GM23338 (cell line): Measurements from ENCODE around the gene TMEM8B. TPM values are rescaled to one million over a fixed set of nuclear protein-coding genes. Genes with fewer than 3 reads are reported as not detected.

Experiments used
- ATAC-seq: fragments of 200-7000 bp; cut with Tn5 transposase; 3 replicates; pipeline ENCODE4 v1.9.1; 2020
- DNase-seq: peaks from one replicate; pipeline ENCODE4 v3.0.0-alpha.2; 2015; ENCODE audit warnings: low spot score
- H2AFZ ChIP-seq: fragments of 200-600 bp; sonication (generic); 2 replicates; pipeline ENCODE4 v1.8.0; 2016; ENCODE audit warnings: antibody characterized with exemption, mild to moderate bottlenecking, moderate library complexity
- H3F3A ChIP-seq: fragments of 200-600 bp; sonication (generic); replicated peaks from 2 replicates; pipeline ENCODE4 v1.8.0; 2017; ENCODE audit warnings: antibody characterized with exemption, mixed run types, low read depth
- H3K27ac ChIP-seq: fragments of 200-600 bp; sonication (generic); 2 replicates; pipeline ENCODE4 v1.6.1; 2016; ENCODE audit warnings: low read depth
- H3K27me3 ChIP-seq: fragments of 200-600 bp; sonication (generic); 2 replicates; pipeline ENCODE4 v1.8.0; 2016; ENCODE audit warnings: mild to moderate bottlenecking, mixed run types, moderate library complexity; ENCODE audit not compliant: insufficient read depth
- H3K36me3 ChIP-seq: fragments of 200-600 bp; sonication (generic); 2 replicates; pipeline ENCODE4 v1.8.0; 2016; ENCODE audit warnings: mild to moderate bottlenecking; ENCODE audit not compliant: insufficient read depth
- H3K4me1 ChIP-seq: fragments of 200-600 bp; sonication (generic); 2 replicates; pipeline ENCODE4 v1.8.0; 2016; ENCODE audit warnings: mild to moderate bottlenecking, moderate library complexity; ENCODE audit not compliant: insufficient read depth
- H3K4me2 ChIP-seq: fragments of 200-600 bp; sonication (generic); 2 replicates; pipeline ENCODE4 v1.7.1; 2017; ENCODE audit warnings: mixed run types
- H3K4me3 ChIP-seq: fragments of 200-600 bp; sonication (generic); 2 replicates; pipeline ENCODE4 v1.6.1; 2016; ENCODE audit warnings: mixed run types
- H3K79me2 ChIP-seq: fragments of 200-600 bp; sonication (generic); replicated peaks from 2 replicates; pipeline ENCODE4 v1.8.0; 2017; ENCODE audit warnings: mild to moderate bottlenecking; ENCODE audit not compliant: insufficient read depth
- H3K9me2 ChIP-seq: fragments of 200-600 bp; sonication (generic); 2 replicates; pipeline ENCODE4 v1.8.0; 2017; ENCODE audit not compliant: insufficient read depth
- H4K20me1 ChIP-seq: fragments of 200-600 bp; sonication (generic); replicated peaks from 2 replicates; pipeline ENCODE4 v1.8.0; 2017; ENCODE audit warnings: mild to moderate bottlenecking; ENCODE audit not compliant: insufficient read depth
- H3K27ac Mint-ChIP-seq: 2 replicates; pipeline ENCODE4 v1.8.0; 2020; ENCODE audit warnings: inconsistent platforms, mild to moderate bottlenecking, moderate library complexity, mixed read lengths
- H3K27me3 Mint-ChIP-seq: 3 replicates; pipeline ENCODE4 v1.8.0; 2022; ENCODE audit warnings: low read depth, mild to moderate bottlenecking, moderate library complexity, mixed read lengths, inconsistent platforms; ENCODE audit not compliant: insufficient read depth, poor library complexity
- H3K36me3 Mint-ChIP-seq: 3 replicates; pipeline ENCODE4 v1.8.0; 2021; ENCODE audit warnings: low read depth, mild to moderate bottlenecking, inconsistent platforms, moderate library complexity, mixed read lengths
- H3K4me1 Mint-ChIP-seq: 3 replicates; pipeline ENCODE4 v1.8.0; 2020; ENCODE audit warnings: mild to moderate bottlenecking, inconsistent platforms, mixed read lengths
- H3K4me3 Mint-ChIP-seq: 3 replicates; pipeline ENCODE4 v1.8.0; 2021; ENCODE audit warnings: moderate library complexity, mild to moderate bottlenecking, inconsistent platforms, mixed read lengths
- H3K9me3 Mint-ChIP-seq: 3 replicates; pipeline ENCODE4 v1.8.0; 2020; ENCODE audit warnings: moderate library complexity, mild to moderate bottlenecking, inconsistent platforms, mixed read lengths
- CREB1 ChIP-seq: fragments of 250-450 bp; sonication (Bioruptor Pico); IDR thresholded peaks from 2 replicates; pipeline ENCODE4 v1.5.0; 2020; ENCODE audit warnings: low read depth, mild to moderate bottlenecking, moderate library complexity
- EZH2 ChIP-seq: fragments of 200-600 bp; sonication (generic); IDR thresholded peaks from one replicate; pipeline ENCODE4 v1.8.0; 2017; ENCODE audit warnings: antibody characterized with exemption, mild to moderate bottlenecking, low read depth; ENCODE audit not compliant: unreplicated experiment
- EZH2phosphoT487 ChIP-seq: fragments of 200-600 bp; sonication (generic); IDR thresholded peaks from one replicate; pipeline ENCODE4 v1.8.1; 2018; ENCODE audit warnings: antibody characterized with exemption; ENCODE audit not compliant: unreplicated experiment
- NANOG ChIP-seq: IDR thresholded peaks from 2 replicates; pipeline ENCODE4 v1.6.1; 2016; ENCODE audit warnings: antibody characterized with exemption, borderline replicate concordance
- POLR2AphosphoS5 ChIP-seq: IDR thresholded peaks from 2 replicates; pipeline ENCODE4 v1.6.1; 2016; ENCODE audit warnings: antibody characterized with exemption, low read depth
- REST ChIP-seq: IDR thresholded peaks from one replicate; pipeline ENCODE4 v1.6.1; 2018; ENCODE audit warnings: antibody characterized with exemption; ENCODE audit not compliant: unreplicated experiment
- ZNF114 ChIP-seq: fragments of 250-450 bp; sonication (Bioruptor Pico); IDR thresholded peaks from 2 replicates; pipeline ENCODE4 v1.5.0; 2020; ENCODE audit warnings: mild to moderate bottlenecking, moderate library complexity
- ZNF331 ChIP-seq: fragments of 250-450 bp; sonication (Bioruptor Pico); IDR thresholded peaks from 2 replicates; pipeline ENCODE4 v1.5.0; 2020; ENCODE audit warnings: low read depth, mild to moderate bottlenecking, moderate library complexity
- ZNF462 ChIP-seq: fragments of 250-450 bp; sonication (Bioruptor Pico); IDR thresholded peaks from 2 replicates; pipeline ENCODE4 v1.5.0; 2020; ENCODE audit warnings: mild to moderate bottlenecking, moderate library complexity
- polyA plus RNA-seq: library from polyadenylated mRNA; unstranded; fragments of >200 nt; fragmentation: Nextera tagmentation; extraction: Ambion mirVana; gene quantifications from 2 replicates; pipeline ENCODE4 v1.2.1, GENCODE V29; 2016
- total RNA-seq: library from RNA; depleted of rRNA; stranded (reverse); fragments of >200 nt; shearing (Covaris generic); gene quantifications from 2 replicates; pipeline ENCODE4 v1.2.3, GENCODE V29; 2014

TMEM8B gene
- total and polyA plus RNA-seq, 2 experiments from 2014 or later, result 4.2 to 5.5 TPM

GRCh38 chr9:35839926-35840325 is 10.9 kb downstream of the TMEM8B start (continued):
- TF ChIP-seq REST, result no peak
- TF ChIP-seq EZH2phosphoT487, result no peak

- Mint-ChIP-seq H3K9me3 (no peaks in the 10 kb centered on the region), H3K27me3 (peaks cover 11% of the 10 kb centered on the region), H3K27ac (no peak overlapping the region), H3K4me1 (peaks cover 30% of the 10 kb centered on the region), H3K36me3 (no peaks in the 10 kb centered on the region), H3K4me3 (no peak overlapping the region)
- no peak overlapping the region for H2AFZ ChIP-seq
- no peak overlapping the region for H3K27ac ChIP-seq
- H3K4me2 ChIP-seq, result no peak overlapping the region
- H3K79me2 ChIP-seq, result no peaks in the 10 kb centered on the region
- TF ChIP-seq NANOG (no peak), EZH2 (no peak), POLR2AphosphoS5 (no peak), ZNF462 (no peak), CREB1 (no peak), ZNF114 (CRISPR knock-in tag) (no peak), ZNF331 (CRISPR knock-in tag) (no peak)
- H3K4me1 ChIP-seq, result peaks cover 24% of the 10 kb centered on the region
- no peaks in the 10 kb centered on the region; the same call in 1 of the 2 replicates for H4K20me1 ChIP-seq
- ATAC-seq (no peak), DNase-seq (no peak)
- peaks cover 9% of the 10 kb centered on the region; the same call in 1 of the 2 replicates for H3K9me2 ChIP-seq
- H3K4me3 ChIP-seq, result no peak overlapping the region
- H3F3A ChIP-seq, result no peaks in the 10 kb centered on the region; the same call in 1 of the 2 replicates
- H3K27me3 ChIP-seq, result no peaks in the 10 kb centered on the region
- no peaks in the 10 kb centered on the region for H3K36me3 ChIP-seq
Measured at GRCh38 chr9:35840881-35841644, 12.0 kb downstream of the TMEM8B start.
